Measurements from ENCODE around the gene ARHGEF7. TPM values are rescaled to one million over a fixed set of nuclear protein-coding genes. Genes with fewer than 3 reads are reported as not detected.
A peak's percentile ranks its signal among the peaks of the same experiment; 100 is the strongest.

Gene ARHGEF7
- total RNA-seq, 2 experiments from 2014 or later = 39.5 to 51.3 TPM

DNA sequence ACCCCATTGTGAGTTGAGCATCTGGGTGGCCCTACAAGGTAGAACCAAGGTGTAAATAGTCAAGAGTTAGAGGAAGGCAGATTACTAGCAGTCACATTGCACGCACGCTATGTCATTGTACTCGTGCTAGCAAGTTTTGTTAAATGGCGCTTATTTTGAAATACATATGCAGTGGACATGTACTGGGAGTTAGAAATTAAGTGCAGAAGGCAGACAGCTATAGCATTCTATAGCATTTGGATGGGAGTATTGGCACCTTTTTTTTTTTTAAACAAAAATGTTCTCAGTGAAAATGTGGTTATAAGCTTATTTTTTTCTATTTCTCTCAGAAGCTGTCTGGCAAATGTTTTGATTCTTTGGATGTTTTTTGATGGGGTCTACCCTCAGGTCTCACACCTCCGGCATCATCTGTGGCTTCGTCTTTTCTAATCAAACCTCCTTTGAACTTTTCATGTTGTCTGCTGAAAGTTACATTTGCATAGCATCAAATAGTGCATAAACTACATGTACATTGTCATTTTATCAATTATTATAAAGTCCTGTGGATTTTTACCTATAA lies 68.1 kb downstream of the ARHGEF7 start:
- H2AFZ ChIP-seq (ENCODE audit: low read length) = no peak overlapping the region
- peaks cover 88% of the 10 kb centered on the region for H3K79me2 ChIP-seq (ENCODE audit: insufficient read depth, low read depth, low read length)
- ChIA-PET POLR2A (interaction anchor here (1.4 to 2.0 kb wide), 3 partner anchors 16 to 21 kb away, joined by 3 to 7 read pairs (median 5); no protein-coding TSS in a partner anchor), CTCF (ENCODE audit: unreplicated experiment) (no interaction called here)
- TF ChIP-seq, protein P1, sequence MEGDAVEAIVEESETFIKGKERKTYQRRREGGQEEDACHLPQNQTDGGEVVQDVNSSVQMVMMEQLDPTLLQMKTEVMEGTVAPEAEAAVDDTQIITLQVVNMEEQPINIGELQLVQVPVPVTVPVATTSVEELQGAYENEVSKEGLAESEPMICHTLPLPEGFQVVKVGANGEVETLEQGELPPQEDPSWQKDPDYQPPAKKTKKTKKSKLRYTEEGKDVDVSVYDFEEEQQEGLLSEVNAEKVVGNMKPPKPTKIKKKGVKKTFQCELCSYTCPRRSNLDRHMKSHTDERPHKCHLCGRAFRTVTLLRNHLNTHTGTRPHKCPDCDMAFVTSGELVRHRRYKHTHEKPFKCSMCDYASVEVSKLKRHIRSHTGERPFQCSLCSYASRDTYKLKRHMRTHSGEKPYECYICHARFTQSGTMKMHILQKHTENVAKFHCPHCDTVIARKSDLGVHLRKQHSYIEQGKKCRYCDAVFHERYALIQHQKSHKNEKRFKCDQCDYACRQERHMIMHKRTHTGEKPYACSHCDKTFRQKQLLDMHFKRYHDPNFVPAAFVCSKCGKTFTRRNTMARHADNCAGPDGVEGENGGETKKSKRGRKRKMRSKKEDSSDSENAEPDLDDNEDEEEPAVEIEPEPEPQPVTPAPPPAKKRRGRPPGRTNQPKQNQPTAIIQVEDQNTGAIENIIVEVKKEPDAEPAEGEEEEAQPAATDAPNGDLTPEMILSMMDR (conservative IDR thresholded peaks at IDR 0.05; ENCODE audit: low read length) = no peak
- no peak for TF ChIP-seq EZH2phosphoT487 (IDR thresholded peaks at IDR 0.05; ENCODE audit: borderline replicate concordance, low read depth, low read length)
- no TSS peak for BruUV-seq (replicated peaks)
- peak overlapping the region; percentile 74 for H3K4me2 ChIP-seq (ENCODE audit: low read length)
- no peaks in the 10 kb centered on the region; the same call in 1 of the 2 replicates for H3K9me3 ChIP-seq (ENCODE audit: low read length)
- DNase-seq (ENCODE audit: low spot score) = no peak
- H3K27ac ChIP-seq (ENCODE audit: low read depth, low read length, poor library complexity, severe bottlenecking) = peak overlapping the region; percentile 100
- peaks cover 23% of the 10 kb centered on the region for H3K36me3 ChIP-seq (ENCODE audit: insufficient read depth, low read length)
- peaks cover 67% of the 10 kb centered on the region for H3K4me1 ChIP-seq (ENCODE audit: insufficient read depth, low read length, poor library complexity, severe bottlenecking)
- peaks cover 7% of the 10 kb centered on the region; the same call in 1 of the 2 replicates for H4K20me1 ChIP-seq (ENCODE audit: insufficient read depth, low read length)
- no peaks in the 10 kb centered on the region for H3K9me2 ChIP-seq (ENCODE audit: insufficient read depth, low read length)
- intact Hi-C loops (cut with micrococcal nuclease; ENCODE audit: unreplicated experiment) = loop anchor here (10.0 kb wide), 2 partner anchors 268 to 468 kb away; partner anchors contain the start of genes ANKRD10 and ING1
- H3K4me3 ChIP-seq (ENCODE audit: low read depth, low read length, poor library complexity, severe bottlenecking) = peak overlapping the region; percentile 69

DNA sequence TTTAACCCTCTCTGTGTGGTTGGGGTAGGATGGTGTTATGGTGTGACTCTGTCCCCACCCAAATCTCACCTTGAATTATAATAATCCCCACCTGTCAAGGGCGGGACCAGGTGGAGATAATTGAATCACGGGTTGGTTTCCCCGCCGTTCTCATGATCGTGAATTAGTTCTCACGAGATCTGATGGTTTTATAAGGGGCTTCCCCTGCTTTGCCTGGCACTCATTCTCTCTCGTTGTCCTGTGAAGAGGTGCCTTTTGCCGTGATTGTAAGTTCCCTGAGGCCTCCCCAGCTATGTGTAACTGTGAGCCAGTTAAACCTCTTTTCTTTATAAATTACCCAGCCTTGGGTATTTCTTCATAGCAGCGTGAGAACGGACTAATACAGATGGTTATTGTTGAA lies 68.8 kb downstream of the ARHGEF7 start:
- peak; percentile 53 for DNase-seq (ENCODE audit: low spot score)
- TF ChIP-seq EZH2phosphoT487 (IDR thresholded peaks at IDR 0.05; ENCODE audit: borderline replicate concordance, low read depth, low read length) = no peak
- TF ChIP-seq, protein P1 (conservative IDR thresholded peaks at IDR 0.05; ENCODE audit: low read length) = no peak
- H3K27ac ChIP-seq (ENCODE audit: low read depth, low read length, poor library complexity, severe bottlenecking) = peak overlapping the region; percentile 100
- no peaks in the 10 kb centered on the region; the same call in 1 of the 2 replicates for H3K9me3 ChIP-seq (ENCODE audit: low read length)
- H3K4me1 ChIP-seq (ENCODE audit: insufficient read depth, low read length, poor library complexity, severe bottlenecking) = peaks cover 73% of the 10 kb centered on the region
- ChIA-PET CTCF (ENCODE audit: unreplicated experiment) (no interaction called here), POLR2A (interaction anchor here (1.4 to 2.0 kb wide), 3 partner anchors 20 to 26 kb away, joined by 3 to 8 read pairs (median 7); no protein-coding TSS in a partner anchor)
- no TSS peak for BruUV-seq (replicated peaks)
- no peaks in the 10 kb centered on the region for H3K9me2 ChIP-seq (ENCODE audit: insufficient read depth, low read length)
- H4K20me1 ChIP-seq (ENCODE audit: insufficient read depth, low read length) = peaks cover 7% of the 10 kb centered on the region; the same call in 1 of the 2 replicates
- H3K36me3 ChIP-seq (ENCODE audit: insufficient read depth, low read length) = peaks cover 31% of the 10 kb centered on the region
- H3K4me3 ChIP-seq (ENCODE audit: low read depth, low read length, poor library complexity, severe bottlenecking) = peak overlapping the region; percentile 69
- H2AFZ ChIP-seq (ENCODE audit: low read length) = 0 out of 2 replicates have a peak overlapping the region, but pooled peaks have one; percentile 19
- intact Hi-C loops (cut with micrococcal nuclease; ENCODE audit: unreplicated experiment) = loop anchor here (1.0 to 10.0 kb wide), 5 partner anchors 18 to 469 kb away; partner anchors contain the start of genes ANKRD10 and ING1
- peak overlapping the region; percentile 74 for H3K4me2 ChIP-seq (ENCODE audit: low read length)
- H3K79me2 ChIP-seq (ENCODE audit: insufficient read depth, low read depth, low read length) = peaks cover 90% of the 10 kb centered on the region
